GM18873 (cell line): ENCODE measurements around the gene PYGB.

Experiments used
- ATAC-seq: cut with Tn5 transposase; IDR thresholded peaks from one replicate; pipeline ENCODE4 v1.9.1; 2021; ENCODE audit warnings: mild to moderate bottlenecking, moderate library complexity, moderate number of reproducible peaks; ENCODE audit not compliant: unreplicated experiment, low FRiP score

Gene PYGB

DNA sequence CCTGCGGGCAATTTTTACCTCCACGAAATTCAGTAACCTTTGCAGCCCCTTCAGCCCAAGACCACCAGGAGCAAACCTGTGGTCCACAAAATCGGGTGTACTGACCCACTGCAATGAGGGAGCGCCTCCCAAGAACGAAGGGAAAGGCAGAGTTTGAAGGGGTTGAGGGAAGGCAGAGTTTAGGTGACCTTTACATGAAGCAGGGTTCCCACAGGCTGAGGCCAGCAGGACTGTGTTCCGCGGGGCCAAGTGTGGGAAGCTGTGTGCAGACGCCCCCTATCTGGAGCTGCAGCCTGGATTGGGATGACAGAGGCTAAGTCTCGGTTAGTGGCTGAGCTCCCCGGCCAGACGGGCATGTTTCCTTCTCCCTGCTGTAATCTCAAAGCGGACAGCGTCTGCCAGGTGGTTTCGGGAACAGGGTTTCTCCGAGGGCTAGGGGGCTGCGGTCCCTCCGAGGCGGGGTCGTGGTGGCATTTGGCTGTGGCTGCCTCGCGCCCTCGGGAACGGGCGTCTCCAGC, 826 bp upstream of the PYGB start:
- no peak for ATAC-seq

DNA sequence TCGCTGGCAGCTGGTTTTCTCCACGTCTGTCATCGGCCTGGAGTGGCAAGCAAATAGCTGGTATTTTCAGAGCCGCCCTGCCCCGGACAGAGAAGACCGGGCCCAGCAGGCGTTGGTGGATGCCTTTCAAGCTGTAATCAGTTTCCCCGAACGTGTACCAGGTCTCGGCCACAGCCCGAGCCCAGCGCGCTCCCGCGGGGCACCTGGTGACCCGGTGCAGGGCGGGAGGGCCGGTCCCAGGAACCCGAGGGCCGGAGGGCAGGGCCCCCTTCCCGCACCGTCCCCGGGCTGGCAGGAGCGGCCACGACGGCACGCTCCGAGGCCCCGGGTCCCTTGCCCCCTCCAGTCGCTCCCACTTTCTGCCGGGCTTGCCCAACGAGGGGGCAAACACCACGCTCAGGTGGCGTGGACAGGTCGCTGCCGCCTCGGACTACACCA, 348 bp upstream of the PYGB start:
- peak; percentile 32 for ATAC-seq

DNA sequence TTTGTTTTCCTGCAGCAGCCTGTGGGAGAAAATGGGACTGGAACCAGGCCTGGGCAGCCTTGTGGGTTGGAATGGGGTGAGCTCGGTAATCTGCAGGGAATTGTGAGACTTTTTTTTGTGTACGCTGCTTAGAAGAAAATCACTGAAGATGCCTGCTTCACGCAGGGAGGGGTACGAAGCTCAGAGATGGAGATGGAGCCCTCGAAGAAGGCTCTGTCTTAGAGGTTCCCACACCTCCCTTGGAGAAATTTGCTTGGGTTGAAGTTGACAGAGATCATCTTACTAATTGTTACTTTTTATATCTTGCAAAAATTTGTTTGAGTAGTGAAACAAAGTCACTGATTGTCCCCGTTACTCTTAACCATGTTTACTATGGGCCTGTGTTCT, 894 bp downstream of the PYGB start:
- no peak for ATAC-seq

DNA sequence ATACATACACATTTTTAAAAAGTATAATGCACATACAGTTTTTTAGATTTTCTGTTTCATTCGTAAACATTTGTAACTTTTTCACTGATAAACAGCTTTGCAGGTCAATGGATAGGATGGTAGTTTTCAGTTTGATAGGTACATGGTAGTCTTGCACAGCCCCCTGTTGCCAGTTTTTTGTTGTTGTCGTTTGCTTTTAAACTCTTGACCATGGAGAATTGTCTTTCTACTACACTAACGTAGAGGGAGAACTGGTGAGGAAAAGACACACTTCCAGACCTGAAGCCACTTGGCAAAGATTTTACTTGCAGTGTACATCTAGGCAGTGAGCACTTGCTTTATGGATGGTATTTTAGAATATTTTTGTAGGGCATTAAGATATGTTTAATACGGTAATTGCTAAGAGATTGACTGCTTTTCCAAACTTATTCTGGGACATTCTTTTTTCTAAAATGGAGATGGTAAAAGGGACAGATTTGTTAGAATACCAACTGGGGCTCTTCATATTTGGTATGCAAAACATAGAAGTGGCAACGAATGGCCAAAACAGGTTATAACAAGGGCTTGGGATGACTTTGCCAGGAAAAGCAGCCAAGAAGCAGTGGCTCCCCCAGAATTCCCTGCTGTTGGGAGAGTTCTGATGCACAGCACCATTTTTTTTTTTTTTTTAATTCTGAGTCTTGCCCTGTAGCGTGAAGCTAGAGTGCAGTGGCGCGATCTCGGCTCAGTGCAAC, 1.5 kb downstream of the PYGB start:
- ATAC-seq: no peak

DNA sequence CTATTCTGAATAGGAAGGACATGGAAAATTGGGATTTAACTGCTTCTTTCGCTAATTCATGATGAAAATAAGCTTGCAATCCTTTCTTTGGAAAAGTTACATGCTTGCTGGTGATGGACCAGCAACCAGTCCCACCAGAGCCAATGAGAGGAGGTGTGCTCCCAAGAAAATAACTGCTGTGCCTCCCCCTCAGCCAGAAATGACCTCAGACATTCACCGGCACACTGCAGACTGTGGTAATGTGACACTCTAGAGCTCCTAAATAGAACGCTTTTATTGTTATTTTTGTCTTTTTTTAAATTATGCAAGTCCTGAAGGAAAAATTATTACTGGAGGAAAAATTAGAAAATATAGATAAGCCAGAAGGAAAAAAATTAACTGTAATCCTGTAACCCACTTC, 2.6 kb downstream of the PYGB start:
- ATAC-seq: no peak

DNA sequence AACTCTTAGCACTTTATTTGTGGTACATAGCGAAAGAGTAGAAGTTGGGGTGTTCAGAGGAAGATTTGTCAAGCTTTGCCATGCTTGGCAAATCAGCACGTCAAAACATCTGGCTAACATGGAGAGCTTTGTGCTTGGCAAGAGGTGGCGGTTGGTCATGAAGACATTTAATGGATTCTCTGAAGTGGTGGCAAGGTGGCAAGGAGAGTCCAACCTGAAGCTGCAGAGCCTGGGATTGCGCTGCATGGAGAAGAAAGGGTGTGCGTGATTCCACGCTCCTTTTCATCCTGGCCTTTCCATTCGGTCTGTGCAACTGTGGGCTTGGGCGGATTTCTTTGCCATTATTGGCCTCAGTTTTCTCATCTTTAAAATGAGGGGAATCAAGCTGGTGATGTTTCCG, 3.1 kb downstream of the PYGB start:
- ATAC-seq: no peak

DNA sequence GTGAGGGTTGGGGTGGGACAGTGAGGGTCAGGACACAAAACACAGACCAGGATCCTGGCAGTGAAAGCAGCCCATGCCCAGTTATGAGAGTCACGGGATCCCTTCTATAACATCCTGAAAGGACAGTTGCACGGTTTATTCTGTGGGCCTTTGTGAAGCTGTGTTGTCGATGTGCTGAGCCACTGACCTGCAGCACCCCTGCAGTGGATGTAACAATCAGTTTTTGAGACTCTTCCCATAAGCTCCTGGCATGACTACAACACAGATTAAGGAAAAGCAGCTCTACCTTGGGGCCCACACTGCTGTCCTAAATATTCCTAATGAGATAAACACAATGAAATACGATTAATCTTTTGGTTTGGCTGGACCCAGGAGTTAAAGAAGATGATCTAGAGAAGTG, 3.7 kb downstream of the PYGB start:
- ATAC-seq: no peak

DNA sequence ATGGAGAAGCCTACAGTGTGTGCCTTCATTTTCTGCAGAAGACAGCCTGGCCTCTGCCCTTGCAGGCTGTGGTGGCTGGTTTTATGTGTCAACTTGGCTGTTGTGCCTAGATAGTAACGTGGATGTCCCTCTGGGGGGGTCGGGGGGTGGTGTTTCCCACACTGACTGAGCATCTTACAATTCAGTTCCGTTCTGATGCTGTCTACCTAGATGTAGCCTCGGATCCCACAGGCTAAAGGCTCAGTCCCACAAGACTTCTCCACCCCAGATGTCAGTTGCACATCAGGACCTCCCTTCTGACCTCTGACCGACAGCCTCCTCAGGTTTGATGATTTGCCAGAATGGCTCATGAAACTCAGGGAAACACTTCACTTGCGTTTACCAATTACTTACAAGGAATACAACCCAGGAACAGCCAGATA, 4.4 kb downstream of the PYGB start:
- ATAC-seq: no peak

DNA sequence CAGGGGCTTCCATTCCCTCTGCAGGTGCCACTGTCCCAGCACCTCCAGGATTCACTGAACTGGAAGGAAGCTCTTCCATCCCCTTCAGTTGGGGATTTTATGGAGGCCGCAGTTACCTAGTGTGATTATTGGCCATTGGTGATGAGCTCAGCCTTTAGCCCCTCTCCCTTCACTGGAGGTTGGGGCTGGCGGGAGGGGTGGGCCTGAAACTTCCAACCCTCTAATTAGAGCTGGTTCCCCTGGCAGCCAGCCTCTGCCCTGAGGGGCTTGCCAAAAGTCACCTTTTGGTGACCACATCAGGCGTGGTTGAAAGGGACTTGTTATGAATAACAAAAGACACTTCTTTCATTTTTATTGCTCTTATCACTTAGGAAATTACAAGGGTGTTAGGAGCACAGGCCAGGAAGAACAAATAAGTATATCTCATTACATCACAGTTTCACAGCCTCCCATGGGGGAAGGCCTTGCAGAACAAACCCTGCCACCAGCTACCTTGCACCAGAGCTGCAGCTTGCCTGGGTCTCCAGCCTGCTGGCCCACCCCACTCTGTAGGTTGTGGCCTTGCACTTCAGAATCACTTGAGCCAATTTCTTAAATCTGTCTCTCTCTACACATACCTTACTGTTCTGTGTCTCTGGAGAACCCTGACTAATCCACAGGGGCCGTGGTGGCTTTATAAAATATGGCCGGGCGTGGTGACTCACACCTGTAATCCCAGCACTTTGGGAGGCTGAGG, 5.0 kb downstream of the PYGB start:
- ATAC-seq: no peak

DNA sequence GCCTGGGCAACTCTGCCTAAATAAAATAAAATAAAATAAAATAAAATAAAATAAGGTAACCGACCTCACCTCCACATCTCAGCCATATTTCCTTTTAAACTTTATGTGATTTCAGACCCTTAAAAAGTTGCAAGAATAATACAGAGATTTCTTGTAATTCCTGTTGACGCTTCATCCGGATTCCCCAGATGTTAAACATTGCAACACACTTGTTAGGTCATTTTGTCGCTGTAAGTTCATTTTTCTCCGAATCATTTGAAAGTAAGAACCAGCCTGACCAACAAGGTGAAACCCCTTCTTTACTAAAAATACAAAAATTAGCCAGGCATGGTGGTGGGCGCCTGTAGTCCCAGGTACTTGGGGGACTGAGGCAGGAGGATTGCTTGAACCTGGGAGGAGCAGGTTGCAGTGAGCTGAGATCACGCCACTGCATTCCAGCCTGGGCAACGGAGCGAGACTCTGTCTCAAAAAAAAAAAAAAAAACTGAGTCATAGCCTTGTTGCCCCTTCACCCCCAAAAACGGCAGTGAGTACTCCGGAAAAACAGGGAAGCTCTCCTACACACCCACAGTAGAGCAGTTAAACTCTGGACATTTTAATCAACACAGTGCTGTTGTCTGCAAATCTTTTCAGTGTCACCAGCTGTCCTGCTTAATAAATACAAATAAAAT, 5.9 kb downstream of the PYGB start:
- ATAC-seq: no peak

DNA sequence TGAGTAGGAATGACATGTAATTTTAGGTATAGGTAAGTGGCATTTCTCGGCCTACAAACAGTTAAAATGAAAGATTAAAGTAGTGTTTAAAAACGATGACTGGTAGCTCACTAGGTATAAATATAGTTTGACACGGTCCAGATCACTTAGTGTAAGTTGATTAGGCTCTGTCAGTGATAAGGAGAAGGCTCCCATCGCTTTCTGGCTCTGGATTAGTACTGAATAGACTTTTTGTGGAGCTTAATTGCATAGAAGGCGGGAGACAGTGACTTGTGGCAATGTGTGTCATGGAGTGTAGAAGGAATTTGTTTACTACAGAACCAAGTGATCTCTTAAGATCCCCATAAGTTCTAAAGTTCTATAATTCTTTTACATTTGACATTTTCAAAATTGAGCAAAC, 6.7 kb downstream of the PYGB start:
- no peak for ATAC-seq

DNA sequence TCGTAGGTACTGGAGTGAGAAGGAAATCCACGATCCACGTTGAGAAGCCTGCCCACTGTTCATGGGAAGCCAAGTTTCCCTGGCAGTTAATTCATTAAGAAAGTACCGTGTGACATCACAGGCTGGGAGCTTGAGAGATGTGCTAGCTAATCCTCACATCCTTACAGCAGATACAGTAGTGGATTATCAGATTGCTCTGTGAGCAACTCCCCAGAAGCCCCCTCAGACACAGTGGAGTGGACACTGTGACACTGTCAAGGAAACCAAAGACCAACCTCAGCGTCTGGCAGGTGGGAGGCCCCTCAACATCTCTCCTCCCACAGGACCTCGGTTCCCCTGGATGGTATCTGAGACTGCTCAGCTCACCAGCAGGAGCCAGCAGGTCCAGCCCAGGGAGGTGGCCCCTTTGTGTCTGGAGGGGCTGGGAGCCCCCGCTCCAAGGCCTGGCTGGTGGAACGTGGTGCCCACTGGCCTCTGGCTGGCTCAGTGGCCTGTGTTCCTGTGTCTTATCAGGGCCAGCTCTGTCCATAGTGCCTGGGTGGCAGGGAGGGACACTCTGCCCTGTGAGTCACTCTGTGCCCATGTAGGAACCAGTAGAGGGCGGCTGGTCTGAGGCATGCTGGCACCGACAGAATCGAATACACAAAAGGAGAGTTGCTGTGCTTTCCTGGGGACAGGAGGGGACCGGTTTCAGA, 7.2 kb downstream of the PYGB start:
- no peak for ATAC-seq

DNA sequence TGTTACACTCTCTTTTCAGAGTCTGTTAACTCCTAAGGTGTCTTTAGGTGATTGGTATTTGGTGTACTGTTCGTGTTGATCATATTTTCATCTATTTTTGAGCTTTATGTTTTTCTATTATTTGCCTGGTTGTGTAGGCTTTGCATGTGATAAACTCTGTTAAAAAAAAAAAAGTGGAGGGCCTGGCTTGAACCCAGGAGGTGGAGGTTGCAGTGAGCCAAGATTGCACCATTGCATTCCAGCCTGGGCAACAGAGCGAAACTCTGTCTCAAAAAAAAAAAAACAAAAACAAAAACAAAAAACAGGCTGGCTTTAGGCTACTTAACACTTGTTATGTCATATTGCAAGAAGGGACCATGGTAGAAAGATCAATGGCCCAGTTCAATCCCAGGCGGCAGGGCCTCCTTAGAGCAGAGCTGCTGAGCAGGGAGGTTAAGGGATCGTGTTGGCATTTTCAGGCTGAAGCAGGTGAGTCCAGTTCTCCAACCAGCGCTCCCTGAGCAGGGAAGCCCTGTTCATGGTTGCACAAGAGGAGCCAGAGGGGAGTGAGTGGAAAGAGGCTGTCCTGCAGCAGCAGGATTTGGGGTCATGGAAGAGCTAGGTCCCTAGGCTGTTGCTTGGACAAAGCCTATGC, 8.5 kb downstream of the PYGB start:
- no peak for ATAC-seq

DNA sequence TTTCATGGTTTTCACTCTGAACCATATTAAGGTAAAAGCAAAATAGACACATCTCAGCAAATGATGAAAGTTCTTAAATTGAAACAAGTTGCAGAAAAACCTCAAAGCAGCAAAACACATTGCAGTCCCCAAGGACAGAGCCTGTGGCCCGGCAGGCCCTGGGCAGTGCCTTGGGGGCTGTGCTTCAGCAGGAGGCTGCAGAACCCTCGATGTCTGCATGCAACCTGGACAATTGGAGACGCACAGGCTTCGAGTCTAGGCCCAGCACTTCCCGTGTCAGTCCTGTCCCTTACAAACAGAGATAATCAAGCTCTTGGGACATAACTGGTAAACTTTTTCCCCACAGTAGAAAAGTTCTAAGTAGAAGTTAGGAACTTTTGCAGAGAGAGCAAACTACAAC, 9.2 kb downstream of the PYGB start:
- ATAC-seq: no peak

DNA sequence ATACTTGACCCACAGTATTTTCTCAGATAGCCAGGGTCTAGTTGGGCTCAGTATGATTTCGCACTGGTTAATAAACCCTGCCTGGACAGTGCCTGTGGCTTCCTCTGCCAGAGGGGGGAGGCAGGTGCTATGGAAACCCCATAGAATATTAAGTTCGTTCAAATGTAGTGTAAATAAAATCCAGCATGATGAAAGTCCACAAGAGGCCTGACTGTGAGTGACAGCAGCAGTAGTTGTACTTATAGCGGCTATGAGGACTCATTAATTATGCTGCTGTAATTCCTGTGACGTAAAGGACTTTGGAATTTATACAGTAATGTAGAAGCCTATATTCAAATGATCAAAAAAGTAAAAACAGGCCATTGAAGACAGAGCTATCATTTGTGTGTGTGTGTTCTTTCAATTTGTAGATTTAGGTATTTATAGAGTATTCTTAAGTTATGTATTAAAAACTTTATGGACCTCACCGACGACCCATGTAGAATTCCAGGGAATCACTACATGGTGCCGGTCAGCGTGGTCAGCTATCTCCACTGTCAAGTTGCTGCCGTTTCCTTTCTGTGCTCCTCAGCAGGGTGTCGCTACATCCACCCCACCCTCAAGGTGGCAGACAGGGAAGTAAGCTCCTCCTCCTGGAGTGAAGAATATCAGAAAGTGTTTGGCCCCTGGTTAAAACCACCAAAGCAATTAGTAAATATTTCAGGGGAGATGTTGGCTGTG, 10.0 kb downstream of the PYGB start:
- ATAC-seq: no peak

DNA sequence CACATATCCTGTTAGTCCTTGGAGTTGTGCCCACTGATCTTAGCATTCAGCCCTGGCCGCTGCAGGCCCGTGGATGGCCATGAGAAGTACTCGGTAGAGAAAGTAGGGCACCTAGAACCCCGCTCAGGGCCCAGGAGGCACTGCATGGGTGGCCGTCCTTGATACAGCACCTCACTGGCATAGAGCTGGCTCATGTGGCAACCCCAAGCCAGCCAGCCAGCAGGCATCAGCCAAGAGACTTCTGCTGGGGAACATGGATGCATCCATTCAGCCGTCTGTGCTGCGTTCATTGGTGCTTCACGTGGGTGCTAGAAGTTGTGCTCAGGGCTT, 10.6 kb downstream of the PYGB start:
- no peak for ATAC-seq

DNA sequence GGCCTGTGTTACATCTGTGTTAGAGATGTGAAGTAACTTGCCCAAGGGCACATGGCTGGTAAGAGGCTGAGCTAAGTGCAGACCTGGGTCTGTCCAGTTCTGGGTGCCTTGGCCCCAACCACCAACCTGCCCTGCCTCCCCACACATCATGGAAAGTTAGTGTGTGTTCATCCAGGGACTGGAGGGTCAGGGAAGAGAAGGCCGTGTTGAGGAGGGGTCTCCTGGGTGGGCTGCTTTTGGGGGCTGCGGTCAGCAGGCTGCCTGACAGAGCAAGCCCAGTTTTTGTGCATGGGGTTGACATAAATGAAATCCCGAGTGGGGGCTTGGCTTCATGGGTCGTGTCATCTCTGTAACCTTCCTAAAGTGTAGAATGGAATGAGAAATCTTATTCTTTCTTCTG, 10.9 kb downstream of the PYGB start:
- no peak for ATAC-seq

DNA sequence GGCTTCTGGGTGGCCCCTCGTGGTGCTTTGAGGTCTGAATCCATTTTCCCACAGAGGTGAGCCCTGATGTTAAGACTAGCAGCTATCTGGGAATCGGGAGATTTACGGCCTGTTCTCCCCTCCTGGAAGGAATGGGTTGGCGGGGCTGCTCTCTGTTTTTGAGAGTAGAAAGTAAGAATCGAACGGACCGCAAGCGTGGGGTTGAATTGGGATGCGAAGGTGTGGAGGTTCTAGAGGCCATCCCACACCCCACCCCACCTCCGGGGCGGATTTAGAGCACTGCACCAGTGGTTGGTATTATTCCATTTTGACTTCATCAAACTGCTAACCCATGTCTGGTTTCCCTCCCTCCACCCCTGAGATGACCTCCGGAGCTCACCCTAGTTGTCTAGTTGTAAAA, 11.5 kb downstream of the PYGB start:
- no peak for ATAC-seq

DNA sequence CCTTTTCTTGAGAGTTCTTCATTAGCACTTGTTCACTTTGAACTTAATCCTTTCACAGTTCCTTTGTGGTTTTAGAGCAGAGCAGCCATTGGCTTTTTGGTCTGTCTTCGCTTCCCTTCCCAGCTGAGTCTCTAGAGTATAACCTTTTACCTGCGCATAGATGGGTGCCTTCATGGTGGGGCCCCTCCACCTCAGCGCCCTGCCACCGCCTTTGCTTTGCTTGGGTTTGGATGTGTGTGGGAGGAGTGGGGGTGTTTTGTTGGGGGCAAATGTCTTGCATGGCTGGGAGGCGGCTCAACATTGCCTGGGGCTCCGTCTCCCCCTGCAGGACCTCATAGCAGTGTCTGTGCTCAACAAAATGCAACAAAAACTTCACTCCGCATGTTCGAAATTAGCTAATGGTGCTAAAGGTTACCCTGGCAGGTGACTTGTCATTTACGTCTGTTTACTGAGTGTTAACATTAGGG, 11.9 kb downstream of the PYGB start:
- no peak for ATAC-seq
